Measurements from ENCODE around the gene EPC2. TPM values are rescaled to one million over a fixed set of nuclear protein-coding genes. Genes with fewer than 3 reads are reported as not detected.

The EPC2 gene
- total and polyA plus RNA-seq, 2 donors (not counting 1 experiment from before 2014, with no cell fraction given) = 18.0 to 72.3 TPM

- H3K9me3 Mint-ChIP-seq (ENCODE audit: insufficient read depth) = no peaks in the 10 kb centered on the region
- CTCF ChIA-PET = no interaction called here
- Histone ChIP-seq H3K4me2 (replicated peaks; ENCODE audit: low read depth, low read length, poor library complexity, severe bottlenecking) (no peak overlapping the region), H3K79me2 (ENCODE audit: control insufficient read depth, insufficient read depth, low read length) (peaks cover 13% of the 10 kb centered on the region), H4K20me1 (ENCODE audit: control insufficient read depth, insufficient read depth, low read length, poor library complexity, severe bottlenecking) (peaks cover 4% of the 10 kb centered on the region), H3K9me3 (ENCODE audit: control extremely low read depth in 1 of 3, control insufficient read depth in 2 of 3, insufficient read depth in 1 of 3, low read length in 2 of 3) (no peaks in the 10 kb centered on the region), H3K9ac (ENCODE audit: low read length) (no peak overlapping the region), H3K4me3 (ENCODE audit: control extremely low read depth in 1 of 5, extremely low read depth in 1 of 5, insufficient read depth in 1 of 5, low read depth in 2 of 5, low read length in 4 of 5) (no peak overlapping the region), H3K4me1 (ENCODE audit: control insufficient read depth in 2 of 2, insufficient read depth in 2 of 2, low read length in 2 of 2) (no peaks in the 10 kb centered on the region), H2AFZ (ENCODE audit: insufficient read depth, low read depth, low read length, poor library complexity, severe bottlenecking) (no peak overlapping the region), H3K27ac (ENCODE audit: low read length in 2 of 2) (no peak overlapping the region), H3K36me3 (replicated peaks in 1 of 2; ENCODE audit: control extremely low read depth in 1 of 2, control insufficient read depth in 1 of 2, extremely low read depth in 1 of 2, insufficient read depth in 2 of 2, low read length in 1 of 2) (peaks cover 3 to 5% of the 10 kb centered on the region in 2 experiments), H3K27me3 (replicated peaks in 1 of 4; ENCODE audit: control extremely low read depth in 1 of 4, control insufficient read depth in 3 of 4, insufficient read depth in 4 of 4, low read length in 3 of 4) (no peaks in the 10 kb centered on the region)
- no CpG with 5 or more reads among the region's 4 CpGs for WGBS (ENCODE audit: insufficient coverage)
- no peak for ATAC-seq (ENCODE audit: low read depth)
- intact Hi-C loops (cut with micrococcal nuclease) = no loop called here
- peaks cover 1% of the 10 kb centered on the region for H3K4me1 Mint-ChIP-seq
- POLR2A ChIA-PET = no interaction called here
- no peak for TF ChIP-seq CTCF (IDR thresholded peaks at IDR 0.05)
- H3K27me3 Mint-ChIP-seq = no peaks in the 10 kb centered on the region
- H3K4me3 Mint-ChIP-seq = no peak overlapping the region
- no peak overlapping the region for H3K27ac Mint-ChIP-seq
- no peak for DNase-seq
These were observed 111.9 kb downstream of the EPC2 start for GRCh38 chr2:148756292-148756975.

GRCh38 chr2:148764815-148765214 lies 120.3 kb downstream of the EPC2 start:
- ATAC-seq (ENCODE audit: low read depth) = no peak
- no CpG with 5 or more reads among the region's 3 CpGs for WGBS (ENCODE audit: insufficient coverage)

More at GRCh38 chr2:148764815-148765214, 120.3 kb downstream of the EPC2 start:
- no peaks in the 10 kb centered on the region for H3K27me3 ChIP-seq (replicated peaks in 1 of 4; ENCODE audit: control extremely low read depth in 1 of 4, control insufficient read depth in 3 of 4, insufficient read depth in 4 of 4, low read length in 3 of 4)
- no peak overlapping the region for H3K27ac Mint-ChIP-seq
- no peak for DNase-seq
- H3K9ac ChIP-seq (ENCODE audit: low read length) = no peak overlapping the region
- no peaks in the 10 kb centered on the region for H3K79me2 ChIP-seq (ENCODE audit: control insufficient read depth, insufficient read depth, low read length)
- H2AFZ ChIP-seq (ENCODE audit: insufficient read depth, low read depth, low read length, poor library complexity, severe bottlenecking) = no peak overlapping the region
- H3K9me3 Mint-ChIP-seq (ENCODE audit: insufficient read depth) = no peaks in the 10 kb centered on the region
- no peaks in the 10 kb centered on the region for H3K4me1 ChIP-seq (ENCODE audit: control insufficient read depth in 2 of 2, insufficient read depth in 2 of 2, low read length in 2 of 2)
- H3K4me3 ChIP-seq (ENCODE audit: control extremely low read depth in 1 of 5, extremely low read depth in 1 of 5, insufficient read depth in 1 of 5, low read depth in 2 of 5, low read length in 4 of 5) = no peak overlapping the region
- H3K4me3 Mint-ChIP-seq = no peak overlapping the region
- no peak overlapping the region for H3K4me2 ChIP-seq (replicated peaks; ENCODE audit: low read depth, low read length, poor library complexity, severe bottlenecking)
- H3K36me3 ChIP-seq (replicated peaks in 1 of 2; ENCODE audit: control extremely low read depth in 1 of 2, control insufficient read depth in 1 of 2, extremely low read depth in 1 of 2, insufficient read depth in 2 of 2, low read length in 1 of 2) = peaks cover 7 to 39% of the 10 kb centered on the region in 2 experiments
- H4K20me1 ChIP-seq (ENCODE audit: control insufficient read depth, insufficient read depth, low read length, poor library complexity, severe bottlenecking) = no peaks in the 10 kb centered on the region
- peaks cover 2% of the 10 kb centered on the region for H3K4me1 Mint-ChIP-seq
- no peaks in the 10 kb centered on the region for H3K27me3 Mint-ChIP-seq
- TF ChIP-seq CTCF (IDR thresholded peaks at IDR 0.05) (no peak), EZH2 (IDR thresholded peaks at IDR 0.05; ENCODE audit: borderline replicate concordance, insufficient read depth, low read depth, low read length, poor library complexity, severe bottlenecking) (no peak)
- ChIA-PET CTCF (no interaction called here), POLR2A (no interaction called here)
- intact Hi-C loops (cut with micrococcal nuclease) = no loop called here
- no peak overlapping the region for H3K27ac ChIP-seq (ENCODE audit: low read length in 2 of 2)
- H3K9me3 ChIP-seq (ENCODE audit: control extremely low read depth in 1 of 3, control insufficient read depth in 2 of 3, insufficient read depth in 1 of 3, low read length in 2 of 3) = no peaks in the 10 kb centered on the region
